Measurements from ENCODE around the gene GADD45A.
A peak's percentile ranks its signal among the peaks of the same experiment; 100 is the strongest.
"Not testable (repeated sequence)": the region's sequence is repeated elsewhere in the genome, so short reads cannot be mapped to it uniquely, and the experiment has no call there.

GADD45A gene

GRCh38 chr1:67685067-67685557, at the start of gene GADD45A:
GADD45A (plus strand) TSS chr1:67685201; CDS start chr1:67685495, 294 bp downstream.
- DNase-seq (ENCODE audit: low read depth) = peak; percentile 90

GRCh38 chr1:67636146-67636545, 48.9 kb upstream of the GADD45A start:
- DNase-seq (ENCODE audit: low read depth) = no peak

- no peak for DNase-seq (ENCODE audit: low read depth)
Measured at GRCh38 chr1:67639361-67639760, 45.6 kb upstream of the GADD45A start.

GRCh38 chr1:67642629-67643028, 42.4 kb upstream of the GADD45A start:
- no peak for DNase-seq (ENCODE audit: low read depth)

GRCh38 chr1:67644566-67644965, 40.4 kb upstream of the GADD45A start:
- DNase-seq (ENCODE audit: low read depth) = no peak

- no peak for DNase-seq (ENCODE audit: low read depth)
Measured at GRCh38 chr1:67645495-67646144, 39.4 kb upstream of the GADD45A start.

GRCh38 chr1:67646145-67647035, 38.6 kb upstream of the GADD45A start:
- no peak for DNase-seq (ENCODE audit: low read depth)

GRCh38 chr1:67647036-67647798, 37.8 kb upstream of the GADD45A start:
- DNase-seq (ENCODE audit: low read depth) = no peak

- no peak for DNase-seq (ENCODE audit: low read depth)
Measured at GRCh38 chr1:67647814-67648358, 37.1 kb upstream of the GADD45A start.

- no peak for DNase-seq (ENCODE audit: low read depth)
Measured at GRCh38 chr1:67648582-67649326, 36.2 kb upstream of the GADD45A start.

- DNase-seq (ENCODE audit: low read depth) = no peak
Measured at GRCh38 chr1:67650061-67650460, 34.9 kb upstream of the GADD45A start.

- DNase-seq (ENCODE audit: low read depth) = no peak
Measured at GRCh38 chr1:67651031-67651430, 34.0 kb upstream of the GADD45A start.

- no peak for DNase-seq (ENCODE audit: low read depth)
Measured at GRCh38 chr1:67652800-67653199, 32.2 kb upstream of the GADD45A start.

GRCh38 chr1:67653304-67653703, 31.7 kb upstream of the GADD45A start:
- no peak for DNase-seq (ENCODE audit: low read depth)

- no peak for DNase-seq (ENCODE audit: low read depth)
Measured at GRCh38 chr1:67655581-67655980, 29.4 kb upstream of the GADD45A start.

GRCh38 chr1:67657152-67657551, 27.8 kb upstream of the GADD45A start:
- not testable (repeated sequence) for DNase-seq (ENCODE audit: low read depth)

GRCh38 chr1:67659229-67659628, 25.8 kb upstream of the GADD45A start:
- no peak for DNase-seq (ENCODE audit: low read depth)

- no peak for DNase-seq (ENCODE audit: low read depth)
Measured at GRCh38 chr1:67662884-67663283, 22.1 kb upstream of the GADD45A start.

GRCh38 chr1:67664048-67664447, 21.0 kb upstream of the GADD45A start:
- DNase-seq (ENCODE audit: low read depth) = no peak

GRCh38 chr1:67665307-67665706, 19.7 kb upstream of the GADD45A start:
- DNase-seq (ENCODE audit: low read depth) = not testable (repeated sequence)

- no peak for DNase-seq (ENCODE audit: low read depth)
Measured at GRCh38 chr1:67666636-67667035, 18.4 kb upstream of the GADD45A start.
